ENCODE measurements around the gene ZNF385A.

The ZNF385A gene

DNA sequence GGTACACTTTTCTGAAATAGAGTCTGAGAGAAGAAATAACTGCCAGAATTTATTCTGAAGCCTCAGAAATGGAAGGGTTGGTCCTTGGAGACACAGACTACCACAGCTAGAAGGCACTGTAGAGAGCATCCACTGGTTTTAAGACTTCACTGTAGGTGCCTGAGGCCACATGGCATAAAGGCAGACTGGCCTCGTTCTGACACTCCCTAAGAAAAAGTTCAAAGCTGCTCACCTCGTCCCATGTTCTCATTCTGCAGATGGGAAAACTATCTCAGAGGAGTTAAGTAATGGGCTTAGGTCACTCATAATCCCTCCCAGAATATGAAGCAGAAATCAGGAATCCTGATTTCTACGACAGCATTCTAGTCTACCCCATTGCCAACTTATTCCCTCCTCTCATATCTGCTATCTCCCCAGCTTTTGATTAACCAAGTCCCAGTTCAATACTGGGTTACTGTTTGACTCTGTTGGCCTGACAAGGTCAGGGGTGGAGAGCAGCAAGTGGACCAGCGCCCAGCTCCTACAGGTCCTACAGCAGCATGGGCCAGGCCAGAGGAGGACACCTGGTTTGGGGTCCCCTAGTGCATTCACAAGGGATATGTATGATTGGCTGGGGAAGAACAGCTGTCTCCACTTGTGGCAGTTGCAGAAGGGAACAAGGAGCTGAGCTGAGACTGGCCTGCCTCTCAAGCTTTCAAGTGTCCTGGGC lies 30.8 kb upstream of the ZNF385A start:
- FAIRE-seq = no peak

DNA sequence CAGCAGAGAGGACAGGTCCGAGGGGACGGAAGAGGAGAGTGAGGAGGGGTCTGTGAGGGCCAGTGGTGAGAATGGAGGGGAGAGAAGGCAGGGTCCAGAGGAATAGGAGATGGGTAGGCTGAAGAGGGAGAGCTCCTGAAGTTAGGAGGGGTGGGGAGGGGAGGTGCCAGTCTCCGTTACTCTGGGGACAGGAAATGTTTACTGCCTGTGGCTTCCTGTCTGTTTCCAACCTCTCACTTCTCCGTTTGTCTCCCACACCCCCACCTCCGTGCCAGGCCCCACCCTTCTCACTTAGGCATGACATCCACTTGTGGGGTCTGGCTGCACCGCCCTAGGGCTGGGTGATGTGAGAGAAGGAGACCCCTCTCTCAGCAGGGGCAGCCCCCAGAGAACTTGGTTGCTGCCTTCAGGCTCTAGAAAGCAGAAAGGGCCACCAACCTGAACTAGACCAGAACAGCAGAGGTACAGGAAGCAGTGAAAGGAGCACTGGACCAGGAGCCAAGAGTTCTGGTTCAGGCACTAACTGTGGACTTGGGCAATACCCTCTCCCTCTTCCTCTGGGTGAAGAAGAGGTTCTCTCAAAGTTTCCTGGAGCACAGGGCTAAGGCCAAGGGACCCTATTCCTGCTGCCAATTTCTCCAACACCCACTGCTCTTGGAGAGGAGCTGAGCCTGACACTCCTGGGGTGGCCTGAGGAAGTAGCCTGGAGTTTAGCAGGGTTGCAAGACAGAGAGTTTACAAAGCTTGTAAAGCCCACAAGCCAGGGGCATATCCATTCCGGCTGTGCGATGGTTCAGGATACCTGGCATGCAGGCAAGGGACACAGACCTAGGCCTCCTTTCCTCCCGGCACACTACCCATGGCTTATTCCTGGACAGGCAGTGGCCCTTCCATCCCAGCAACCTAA lies 29.0 kb upstream of the ZNF385A start:
- no peak for FAIRE-seq

DNA sequence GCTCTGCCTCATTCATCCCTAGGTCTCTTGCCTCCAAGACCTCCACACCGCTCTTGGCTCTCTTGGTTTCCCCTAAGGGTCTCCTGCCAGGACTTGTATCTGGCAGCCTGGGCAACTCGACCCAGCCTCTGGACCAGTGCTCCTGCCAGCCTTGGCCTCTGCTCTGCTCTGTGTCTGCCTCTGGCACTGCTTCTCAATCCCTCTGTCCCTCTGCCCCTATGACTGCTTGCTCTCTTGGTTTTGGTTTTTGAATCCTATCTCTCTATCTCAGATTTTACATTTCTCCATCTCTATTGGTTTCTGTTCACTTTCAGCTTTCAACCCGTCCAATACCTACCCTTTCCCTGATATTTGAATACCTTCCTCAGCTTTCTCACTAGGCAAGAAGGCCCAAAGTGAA lies 28.3 kb upstream of the ZNF385A start:
- FAIRE-seq = no peak

DNA sequence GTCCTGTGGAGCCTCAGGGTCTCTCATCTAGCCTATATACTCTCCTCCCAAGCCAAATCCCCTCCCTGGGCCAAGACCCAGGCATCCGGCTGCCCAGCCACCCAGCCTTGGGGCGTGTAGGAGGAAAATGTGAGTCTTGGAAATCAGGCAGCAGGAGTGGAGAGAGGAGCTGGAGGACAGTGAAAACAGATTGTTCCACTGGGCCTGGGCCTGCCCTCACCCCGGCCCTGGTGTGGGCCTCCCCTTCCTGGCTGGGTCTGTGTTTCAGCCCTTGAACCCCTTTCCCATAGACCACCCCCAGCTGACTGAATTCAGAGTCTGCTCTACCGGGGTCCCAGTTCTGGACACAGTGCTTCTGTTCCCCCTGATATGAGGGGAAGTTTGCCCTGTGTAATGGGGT lies 27.8 kb upstream of the ZNF385A start:
- no peak for FAIRE-seq

DNA sequence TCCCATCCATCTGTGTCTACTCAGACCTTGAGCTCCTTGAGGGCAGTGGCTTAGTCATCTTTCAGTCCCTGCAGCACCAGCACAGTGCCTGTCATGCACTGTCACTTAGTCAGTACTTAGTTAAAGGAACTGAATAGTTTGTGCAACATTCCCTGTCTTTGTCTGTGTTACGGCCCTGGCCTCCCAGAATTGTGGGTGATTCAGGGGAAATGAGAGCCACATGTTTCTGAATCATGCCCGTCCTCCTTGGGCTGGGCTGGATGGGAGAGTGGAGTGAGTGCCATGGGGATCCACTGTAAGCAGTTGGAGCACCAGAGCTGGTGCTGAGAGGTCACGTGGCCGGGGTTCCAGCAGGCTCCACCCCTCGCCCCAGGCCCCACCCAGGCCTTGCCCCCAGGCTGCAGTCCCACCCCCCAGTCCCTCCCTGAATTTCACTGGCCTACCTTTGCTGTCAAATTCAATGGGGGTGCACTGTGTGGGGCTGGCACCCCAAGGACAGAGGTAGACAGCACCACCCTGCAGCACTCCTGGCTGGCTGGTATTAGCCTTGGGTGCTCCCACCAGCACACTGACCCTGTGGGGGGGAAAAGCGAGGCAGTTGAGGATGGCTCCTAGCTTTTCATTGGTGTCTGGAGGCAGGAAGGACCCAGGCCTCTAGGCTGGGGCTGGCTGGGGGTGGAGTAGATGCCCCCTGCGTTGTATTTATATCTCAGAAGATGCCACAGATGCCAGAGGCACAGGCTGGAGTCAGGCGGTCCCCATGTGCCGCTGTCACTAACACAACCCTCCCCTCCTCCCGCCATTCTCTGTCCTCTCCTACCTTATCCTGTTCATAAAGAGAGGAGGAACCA lies 27.1 kb upstream of the ZNF385A start:
- no peak for FAIRE-seq

DNA sequence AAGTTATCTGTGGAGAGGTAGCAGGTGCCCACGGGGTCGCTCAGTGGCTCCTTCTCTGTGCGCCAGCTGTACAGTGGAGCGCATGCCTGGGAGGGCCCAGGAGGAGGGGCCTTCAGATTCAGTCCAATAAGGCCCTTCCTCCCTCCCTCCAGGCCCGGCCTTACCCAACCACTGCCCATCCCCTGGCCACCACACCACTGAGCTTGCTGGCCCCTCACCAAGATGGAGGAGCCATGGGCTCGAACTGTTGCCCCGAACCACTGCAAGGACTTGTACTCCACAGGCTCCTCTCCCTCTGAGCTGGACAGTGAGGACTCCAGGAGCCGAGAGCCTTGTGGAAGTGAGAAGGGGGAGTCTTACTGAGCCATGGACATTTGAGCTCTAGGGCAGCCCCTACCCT lies 24.7 kb upstream of the ZNF385A start:
- FAIRE-seq = no peak

DNA sequence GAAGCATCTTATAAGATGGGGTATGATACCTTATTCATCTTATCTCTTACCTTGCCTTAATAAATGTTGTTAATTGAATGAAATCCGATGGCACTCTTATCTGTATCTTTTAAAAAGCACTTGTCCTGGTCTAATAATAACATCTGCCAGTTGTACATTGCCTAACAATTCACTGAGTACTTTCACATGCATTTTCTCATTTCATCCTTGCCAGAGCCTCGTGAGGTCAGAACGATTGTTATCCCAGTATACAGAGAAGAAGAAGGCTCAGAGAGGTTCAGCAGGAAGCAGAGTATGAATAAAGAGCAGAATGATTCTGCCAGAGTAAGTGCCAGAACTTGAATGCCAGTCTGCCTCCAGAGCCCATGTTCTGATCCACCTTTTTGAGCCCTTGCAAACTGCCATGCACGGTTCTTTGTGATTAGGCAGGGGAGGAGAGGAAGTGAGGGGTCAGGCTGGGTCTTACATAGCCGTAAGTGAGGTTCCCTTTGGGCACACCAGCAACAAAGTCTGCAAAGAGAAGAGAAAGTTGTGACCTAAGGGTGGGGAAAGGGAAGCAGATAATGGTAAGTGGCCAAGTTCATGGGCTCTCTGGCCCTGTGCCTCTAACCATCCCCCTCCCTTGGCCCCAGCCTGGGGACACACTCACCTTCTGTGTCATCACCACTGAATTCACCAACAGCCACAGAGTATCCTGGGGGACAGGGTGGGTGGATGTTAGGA lies 22.8 kb upstream of the ZNF385A start:
- FAIRE-seq = no peak

DNA sequence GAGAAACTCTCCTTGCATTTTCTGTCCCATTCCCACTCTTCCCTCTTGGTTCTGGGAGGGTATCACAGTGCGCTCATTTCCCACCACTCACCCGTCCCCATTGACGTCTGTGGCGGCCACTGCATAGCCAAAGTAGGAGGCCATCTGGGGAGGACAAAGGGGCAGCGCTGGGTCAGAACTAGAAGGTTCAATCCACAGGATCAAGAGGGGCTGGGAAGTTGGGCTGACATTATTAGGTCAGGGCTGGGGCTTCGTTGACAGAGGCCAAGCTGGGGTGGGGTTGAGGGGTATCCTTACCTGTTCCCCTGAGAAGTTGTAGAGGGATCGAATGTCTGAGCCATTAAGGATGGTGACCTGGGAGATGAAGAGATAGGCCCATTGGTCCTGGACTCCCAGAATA lies 21.0 kb upstream of the ZNF385A start:
- no peak for FAIRE-seq

DNA sequence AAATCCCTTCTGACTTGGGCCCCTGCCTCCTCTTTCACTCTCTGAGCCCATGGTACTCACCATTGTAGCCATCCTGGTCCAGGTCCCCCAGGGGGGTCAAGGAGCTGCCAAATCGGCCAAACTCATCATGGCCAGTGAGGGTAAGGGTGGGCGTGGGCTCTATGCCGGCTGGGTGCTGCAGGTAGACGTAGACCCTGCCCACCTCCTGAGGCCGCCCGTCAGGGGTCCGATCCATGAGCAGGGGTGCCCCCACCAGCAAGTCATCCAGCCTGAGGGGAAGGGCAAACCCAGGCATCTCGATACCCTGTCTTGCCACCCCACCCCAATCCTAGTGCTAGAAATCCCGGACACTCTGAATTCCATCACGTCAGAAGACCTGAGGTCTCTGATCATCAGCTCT lies 20.6 kb upstream of the ZNF385A start:
- no peak for FAIRE-seq

DNA sequence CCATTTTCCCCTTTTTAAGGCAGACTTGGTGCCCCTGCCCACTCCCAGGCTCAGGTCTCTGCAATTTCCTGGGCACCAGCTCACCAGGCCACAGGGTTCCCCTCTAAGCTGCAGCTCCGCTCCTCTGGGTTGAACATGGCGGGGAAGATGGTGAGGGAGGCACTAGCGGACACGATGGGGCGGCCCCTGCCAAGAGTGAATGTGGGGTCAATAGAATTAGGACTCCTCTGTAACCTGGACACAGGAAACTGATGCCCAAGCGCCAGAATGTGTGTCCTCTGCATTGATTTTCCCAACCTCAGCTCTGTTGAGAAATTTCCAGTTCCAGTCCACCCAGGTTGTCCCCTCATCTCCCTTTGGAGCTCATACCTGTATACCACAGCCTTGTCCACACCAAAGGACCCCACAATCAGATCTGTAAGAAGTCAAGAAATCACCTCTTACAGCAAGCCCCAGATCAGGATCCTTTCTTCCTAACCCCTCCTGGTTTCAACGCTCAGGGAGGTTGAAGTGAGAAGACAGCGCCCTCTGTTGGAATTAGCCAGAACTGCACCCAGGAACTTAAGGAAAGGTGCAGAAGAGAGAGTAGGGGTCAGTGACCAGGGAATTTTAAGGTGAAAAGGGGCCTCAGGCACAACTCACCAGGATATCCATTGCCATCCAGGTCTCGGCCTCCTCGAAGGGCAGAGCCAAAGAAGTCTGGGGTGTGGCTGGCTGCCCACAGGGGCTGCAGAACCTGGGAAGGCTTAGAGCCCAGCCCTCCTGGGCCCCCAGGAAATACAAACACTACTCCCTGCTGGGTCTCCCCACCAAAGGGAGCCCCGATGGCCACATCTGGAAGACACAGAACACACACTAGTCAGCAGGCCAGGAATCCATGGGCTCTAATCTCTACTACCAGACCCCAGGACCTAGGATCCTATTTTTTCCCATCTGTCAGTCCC lies 19.8 kb upstream of the ZNF385A start:
- no peak for FAIRE-seq

DNA sequence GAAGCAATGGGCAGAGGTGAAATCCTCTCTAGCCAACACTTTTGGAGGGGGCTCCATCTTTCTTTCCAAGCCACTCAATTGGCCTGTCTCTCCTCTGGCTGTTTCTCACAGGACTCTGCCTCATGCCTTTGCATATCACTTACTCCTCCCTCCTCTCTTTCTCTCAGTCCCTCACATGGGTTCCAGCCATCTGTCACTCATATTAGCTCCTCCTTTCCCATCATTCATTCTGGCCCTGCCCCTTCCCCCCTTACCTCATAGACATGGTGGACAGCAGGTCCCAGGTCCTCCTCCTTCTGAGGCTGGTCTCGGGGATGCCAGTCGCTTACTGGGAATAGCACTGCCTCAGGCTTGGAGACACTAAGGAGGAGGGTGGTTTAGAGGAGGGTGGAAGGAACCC lies 16.6 kb upstream of the ZNF385A start:
- no peak for FAIRE-seq

DNA sequence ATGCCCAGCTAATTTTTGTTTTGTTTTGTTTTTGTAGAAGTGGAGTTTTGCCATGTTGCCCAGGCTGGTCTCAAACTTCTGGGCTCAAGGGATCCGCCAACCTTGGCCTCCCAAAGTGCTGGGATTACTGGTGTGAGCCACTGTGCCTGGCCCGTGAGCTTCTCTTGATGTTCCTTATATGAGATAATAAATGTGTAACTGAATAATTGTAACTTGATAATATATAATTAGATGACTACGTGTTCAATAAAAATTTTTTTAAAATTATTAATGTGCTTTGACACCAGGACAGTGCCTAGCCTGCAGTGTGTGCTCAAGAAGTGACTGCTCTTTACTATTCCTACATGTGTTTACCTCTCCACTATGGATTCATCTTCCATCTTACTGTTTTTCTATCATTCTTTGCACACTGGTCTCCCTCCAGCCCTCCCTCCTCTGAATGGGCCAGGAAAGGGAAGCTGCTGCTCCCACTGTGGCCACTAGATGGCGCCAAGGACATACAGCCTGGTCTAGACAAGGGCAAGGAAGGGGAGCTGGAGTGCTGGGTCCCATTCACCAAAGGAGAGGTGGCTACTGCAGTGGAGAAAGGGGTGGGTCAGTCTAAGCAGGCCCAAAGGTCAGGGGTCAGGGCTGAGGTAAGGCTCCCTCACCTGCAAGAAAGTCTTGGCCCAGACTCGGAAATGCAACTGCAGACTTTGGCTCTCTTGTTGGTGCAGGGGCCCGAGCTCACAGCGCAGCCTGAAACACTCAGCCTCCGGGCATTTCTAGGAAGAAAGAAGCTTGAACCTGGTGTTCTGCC lies 14.7 kb upstream of the ZNF385A start:
- no peak for FAIRE-seq

DNA sequence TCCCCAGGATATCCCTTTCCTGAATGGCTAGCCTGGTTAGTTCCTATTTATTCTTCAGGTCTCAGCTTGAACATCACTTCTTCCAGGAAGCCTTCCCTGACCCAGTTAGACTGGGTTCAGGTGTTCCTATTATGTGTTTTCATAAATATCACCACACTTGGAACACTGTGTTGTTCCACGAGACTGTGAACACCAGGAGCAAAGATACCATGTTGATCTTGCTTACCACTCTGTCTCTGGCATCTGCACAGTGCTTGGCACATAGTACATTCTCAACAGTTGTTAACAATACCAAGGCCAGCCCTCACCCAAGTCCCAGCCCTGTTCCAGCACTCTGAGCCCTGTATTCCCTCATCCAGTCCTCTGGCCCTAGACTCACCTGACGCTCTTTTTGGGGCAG lies 13.7 kb upstream of the ZNF385A start:
- no peak for FAIRE-seq

DNA sequence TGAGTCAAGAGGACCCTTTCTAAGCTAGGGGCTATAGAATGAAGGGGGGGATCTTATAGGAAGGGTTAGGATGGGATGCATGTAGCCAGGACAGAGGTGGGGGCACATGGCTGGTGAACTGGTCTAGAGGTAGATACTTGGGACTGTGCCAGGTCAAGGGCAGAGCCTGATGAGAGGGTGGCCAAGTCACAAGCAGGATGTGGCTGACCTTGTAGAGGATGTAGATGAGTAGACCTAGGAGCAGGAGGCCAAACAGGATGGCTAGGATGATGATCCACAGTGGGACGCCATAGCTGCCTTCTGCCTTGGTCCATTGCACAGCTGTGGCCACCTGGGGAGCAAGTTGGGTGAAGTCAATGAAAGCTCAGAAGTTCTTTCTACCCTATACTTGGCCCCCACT lies 12.6 kb upstream of the ZNF385A start:
- no peak for FAIRE-seq

DNA sequence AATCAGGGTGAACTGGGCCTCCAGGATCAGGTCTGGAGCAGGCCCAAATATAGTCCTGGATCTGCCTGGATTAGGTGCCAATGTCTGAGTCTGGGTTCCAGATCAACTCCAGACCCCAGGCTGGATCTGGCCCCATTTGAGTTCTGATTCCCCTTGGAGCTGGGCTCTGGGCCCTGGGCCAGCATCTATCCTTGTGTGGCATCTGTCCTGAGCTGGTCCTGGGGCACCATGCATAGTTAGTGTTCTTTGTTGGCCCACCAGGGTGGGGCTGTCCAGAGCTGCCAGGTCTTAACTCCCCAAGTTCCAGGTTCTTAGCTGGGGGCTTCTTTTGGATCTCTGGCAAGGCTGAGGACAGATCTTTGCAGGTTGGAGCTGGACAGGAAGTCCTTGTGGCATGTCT lies 11.0 kb upstream of the ZNF385A start:
- FAIRE-seq = no peak

DNA sequence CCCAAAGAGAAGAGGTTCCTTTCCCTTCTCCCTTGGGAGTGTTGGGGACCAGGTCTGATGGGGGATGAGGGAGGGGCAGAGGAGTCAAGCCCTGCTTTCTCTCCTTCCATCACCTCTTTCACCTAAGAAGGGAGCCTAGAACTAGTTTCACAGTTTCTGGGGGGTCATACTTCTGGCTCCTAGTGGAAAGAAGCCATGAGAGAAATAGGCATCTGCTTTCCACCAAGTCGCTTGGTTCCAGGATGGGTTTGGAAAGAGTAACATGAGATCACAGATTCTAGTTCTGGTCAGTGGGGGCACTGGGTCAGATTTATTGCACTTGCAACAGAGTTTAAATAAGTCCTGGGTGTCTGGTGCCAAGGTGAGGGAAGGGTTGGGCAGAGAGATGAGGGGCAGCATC lies 10.5 kb upstream of the ZNF385A start:
- no peak for FAIRE-seq

DNA sequence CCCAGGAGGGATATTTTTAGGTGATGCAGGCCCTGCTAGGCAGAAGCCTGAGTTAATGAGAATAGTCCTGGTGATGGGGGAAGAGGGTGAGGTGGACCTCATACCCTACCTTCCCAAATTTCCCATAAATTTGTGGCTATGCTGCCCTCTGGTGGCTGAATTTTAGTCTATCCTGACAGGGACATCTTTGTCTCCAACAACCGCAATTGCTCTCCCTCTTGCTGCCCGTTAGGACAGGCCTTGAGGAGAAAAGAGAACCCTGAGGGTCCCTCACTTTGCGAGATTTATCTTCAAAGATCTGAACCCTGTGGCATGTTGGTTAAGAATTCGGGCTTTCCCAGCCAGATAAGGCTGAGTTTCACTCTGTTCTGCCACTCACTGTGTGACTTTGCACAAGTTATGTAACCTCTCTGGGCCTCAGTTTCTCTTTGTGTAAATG lies 9.8 kb upstream of the ZNF385A start:
- no peak for FAIRE-seq

DNA sequence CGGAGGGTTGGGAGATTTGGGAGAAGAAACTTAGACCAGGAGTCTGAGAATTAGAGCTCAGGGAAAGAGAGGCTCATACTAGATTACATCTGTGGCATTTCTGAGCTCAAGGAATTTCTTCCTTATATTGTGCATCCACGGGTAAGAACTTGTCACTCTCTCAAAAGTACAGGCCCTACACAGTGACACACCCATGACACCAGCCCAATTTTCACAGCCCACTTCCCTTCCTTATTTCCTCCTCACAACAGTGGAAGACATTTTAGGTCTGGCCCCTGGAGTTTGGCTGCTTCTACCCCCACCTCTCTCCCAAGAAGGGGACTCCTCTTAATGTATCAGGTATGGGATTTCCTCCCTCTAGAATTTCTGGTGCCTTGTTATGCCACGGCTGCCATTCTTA lies 9.2 kb upstream of the ZNF385A start:
- no peak for FAIRE-seq

DNA sequence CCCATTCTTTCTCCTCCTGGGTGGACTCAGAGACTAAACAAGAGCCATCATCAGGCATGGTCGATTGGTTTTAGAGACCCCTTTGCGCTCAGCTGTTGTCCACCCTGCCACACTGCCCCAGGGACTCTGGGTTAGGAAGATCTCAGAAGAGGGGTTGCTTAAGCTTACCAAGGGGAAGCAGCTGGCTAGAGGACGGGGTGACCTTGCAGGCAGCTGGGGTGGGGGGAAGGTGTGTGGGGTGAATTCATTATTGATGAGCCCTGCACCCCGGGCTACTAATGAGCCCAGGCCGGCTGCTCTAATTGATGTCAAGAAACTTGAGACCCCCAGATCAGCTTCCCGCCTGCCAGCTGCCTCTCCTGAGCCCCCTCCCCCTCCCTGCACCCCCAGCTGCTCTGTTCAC lies 8.7 kb upstream of the ZNF385A start:
- FAIRE-seq = no peak

DNA sequence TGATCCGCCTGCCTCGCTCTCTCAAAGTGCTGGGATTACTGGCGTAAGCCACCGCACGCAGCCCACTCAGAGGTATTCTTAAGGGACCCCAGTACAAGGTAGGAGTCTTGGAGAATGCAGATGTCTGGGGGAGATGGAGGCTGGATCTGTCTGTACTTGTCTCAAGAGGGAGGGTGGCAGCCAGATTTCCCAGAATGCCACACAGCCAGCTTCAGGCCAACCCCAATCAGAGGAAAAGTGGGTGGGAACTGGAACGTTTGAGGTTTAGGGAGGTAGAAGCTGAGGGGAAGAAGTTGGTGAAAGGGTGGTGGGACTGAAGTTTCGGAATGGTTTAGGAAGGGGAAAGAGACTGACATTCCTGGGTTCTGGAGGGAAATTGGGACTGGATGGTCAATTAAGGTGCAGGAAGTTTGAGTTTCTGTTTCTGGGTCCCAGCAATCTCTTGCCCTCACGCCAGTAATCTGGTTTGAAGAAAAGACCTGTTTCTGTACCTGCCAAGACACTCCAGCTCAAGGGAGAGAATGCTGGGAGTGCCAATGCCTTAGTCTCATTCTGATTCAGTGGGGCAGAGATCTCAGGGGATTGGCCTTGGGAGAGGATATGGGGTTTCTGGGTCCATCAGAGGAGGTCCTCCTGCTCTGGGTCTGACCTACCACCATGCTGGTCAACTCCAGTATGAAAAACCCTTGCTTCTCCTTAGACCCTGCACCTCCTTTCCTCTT lies 8.1 kb upstream of the ZNF385A start:
- no peak for FAIRE-seq

Measured in endometrium (tissue), 2 donors.